Measurements from ENCODE around the gene CLN6. TPM values are rescaled to one million over a fixed set of nuclear protein-coding genes. Genes with fewer than 3 reads are reported as not detected.

Gene CLN6
- total RNA-seq, 1 donor from 2014 or later = 26.1 TPM

GRCh38 chr15:68209735-68210408, 19.7 kb downstream of the CLN6 start:
- Mint-ChIP-seq H3K27me3 (ENCODE audit: unreplicated experiment) (peaks cover 4% of the 10 kb centered on the region), H3K36me3 (ENCODE audit: unreplicated experiment) (no peaks in the 10 kb centered on the region), H3K27ac (ENCODE audit: unreplicated experiment) (no peak overlapping the region), H3K4me1 (ENCODE audit: low read depth, unreplicated experiment) (peaks cover 2% of the 10 kb centered on the region), H3K4me3 (ENCODE audit: unreplicated experiment) (no peak overlapping the region), H3K9me3 (ENCODE audit: unreplicated experiment) (no peaks in the 10 kb centered on the region)
- no peak for TF ChIP-seq CTCF (IDR thresholded peaks at IDR 0.05; ENCODE audit: partially characterized antibody, unreplicated experiment)
- DNase-seq = no peak

GRCh38 chr15:68209272-68209671, 20.3 kb downstream of the CLN6 start:
- no peaks in the 10 kb centered on the region for H3K36me3 Mint-ChIP-seq (ENCODE audit: unreplicated experiment)
- no peak overlapping the region for H3K4me3 Mint-ChIP-seq (ENCODE audit: unreplicated experiment)
- no peaks in the 10 kb centered on the region for H3K9me3 Mint-ChIP-seq (ENCODE audit: unreplicated experiment)
- no peak for DNase-seq
- TF ChIP-seq CTCF (IDR thresholded peaks at IDR 0.05; ENCODE audit: partially characterized antibody, unreplicated experiment) = no peak
- H3K27me3 Mint-ChIP-seq (ENCODE audit: unreplicated experiment) = peaks cover 4% of the 10 kb centered on the region
- H3K4me1 Mint-ChIP-seq (ENCODE audit: low read depth, unreplicated experiment) = peaks cover 2% of the 10 kb centered on the region
- H3K27ac Mint-ChIP-seq (ENCODE audit: unreplicated experiment) = no peak overlapping the region

- TF ChIP-seq CTCF (IDR thresholded peaks at IDR 0.05; ENCODE audit: partially characterized antibody, unreplicated experiment) = no peak
- H3K36me3 Mint-ChIP-seq (ENCODE audit: unreplicated experiment) = no peaks in the 10 kb centered on the region
- DNase-seq = no peak
- peaks cover 4% of the 10 kb centered on the region for H3K27me3 Mint-ChIP-seq (ENCODE audit: unreplicated experiment)
- no peak overlapping the region for H3K4me3 Mint-ChIP-seq (ENCODE audit: unreplicated experiment)
- no peak overlapping the region for H3K27ac Mint-ChIP-seq (ENCODE audit: unreplicated experiment)
- peaks cover 2% of the 10 kb centered on the region for H3K4me1 Mint-ChIP-seq (ENCODE audit: low read depth, unreplicated experiment)
- no peaks in the 10 kb centered on the region for H3K9me3 Mint-ChIP-seq (ENCODE audit: unreplicated experiment)
These were observed 20.8 kb downstream of the CLN6 start for GRCh38 chr15:68208636-68209240.

- H3K27ac Mint-ChIP-seq (ENCODE audit: unreplicated experiment) = no peak overlapping the region
- peaks cover 2% of the 10 kb centered on the region for H3K9me3 Mint-ChIP-seq (ENCODE audit: unreplicated experiment)
- no peak for DNase-seq
- peaks cover 2% of the 10 kb centered on the region for H3K4me1 Mint-ChIP-seq (ENCODE audit: low read depth, unreplicated experiment)
- peaks cover 4% of the 10 kb centered on the region for H3K27me3 Mint-ChIP-seq (ENCODE audit: unreplicated experiment)
- no peak for TF ChIP-seq CTCF (IDR thresholded peaks at IDR 0.05; ENCODE audit: partially characterized antibody, unreplicated experiment)
- H3K4me3 Mint-ChIP-seq (ENCODE audit: unreplicated experiment) = no peak overlapping the region
- no peaks in the 10 kb centered on the region for H3K36me3 Mint-ChIP-seq (ENCODE audit: unreplicated experiment)
These were observed 21.4 kb downstream of the CLN6 start for GRCh38 chr15:68208136-68208535.
